Uterine smooth muscle cell (primary cell): ENCODE measurements around the gene RNF181. TPM values are rescaled to one million over a fixed set of nuclear protein-coding genes. Genes with fewer than 3 reads are reported as not detected.

Source experiments
- total RNA-seq: library from RNA; depleted of rRNA; stranded (reverse); fragments of >200 nt; gene quantifications from 2 replicates; pipeline ENCODE4 v1.2.3, GENCODE V29; 2014

The RNF181 gene
- 255 and 257 TPM in 2 replicates for total RNA-seq

GRCh38 chr2:85595301-85596025 lies at the start of gene RNF181:
RNF181 (plus strand) TSS chr2:85595745; CDS start chr2:85595764, 19 bp downstream.

GRCh38 chr2:85561280-85562212 lies 34.0 kb upstream of the RNF181 start, which contains the start of gene GGCX:
GGCX (minus strand) TSS chr2:85561493; CDS start chr2:85561428, 65 bp downstream.

GRCh38 chr2:85577386-85578242 lies 17.9 kb upstream of the RNF181 start, which contains the start of gene VAMP8:
VAMP8 (plus strand) TSS chr2:85577586; CDS start chr2:85577647, 61 bp downstream.

GRCh38 chr2:85584354-85584856 lies 11.1 kb upstream of the RNF181 start, which contains the start of gene VAMP5:
VAMP5 (plus strand) TSS chr2:85584431; CDS start chr2:85584491, 60 bp downstream.

GRCh38 chr2:85602476-85603234 lies 7.1 kb downstream of the RNF181 start, which contains the start of gene TMEM150A:
TMEM150A (minus strand) TSS chr2:85602698; CDS start chr2:85601948, 750 bp downstream.

GRCh38 chr2:85611705-85612587 lies 16.4 kb downstream of the RNF181 start, which contains the start of gene C2orf68:
C2orf68 (minus strand) TSS chr2:85612066; CDS start chr2:85611984, 82 bp downstream.

Other genes with a start within 250 kb of the RNF181 start
- gene RETSAT, start 241.2 kb upstream of the RNF181 start, total RNA-seq = 49.6 and 72.9 TPM in 2 replicates
- 14.4 and 20.6 TPM in 2 replicates for gene ELMOD3, start 241.0 kb upstream of the RNF181 start, total RNA-seq
- gene CAPG, start 185.4 kb upstream of the RNF181 start, total RNA-seq = 156 and 193 TPM in 2 replicates
- gene SH2D6, start 177.0 kb upstream of the RNF181 start, total RNA-seq = 0.89 and 1.4 TPM in 2 replicates
- 163 and 201 TPM in 2 replicates for gene MAT2A, start 56.6 kb upstream of the RNF181 start, total RNA-seq
- 56.0 and 56.3 TPM in 2 replicates for gene GGCX, start 34.3 kb upstream of the RNF181 start, total RNA-seq
- gene VAMP8, start 18.2 kb upstream of the RNF181 start, total RNA-seq = 0.12 and 0.33 TPM in 2 replicates
- 26.0 and 27.1 TPM in 2 replicates for gene VAMP5, start 11.3 kb upstream of the RNF181 start, total RNA-seq
- 3.1 and 8.1 TPM in 2 replicates for gene TMEM150A, start 7.0 kb downstream of the RNF181 start, total RNA-seq
- gene C2orf68, start 16.3 kb downstream of the RNF181 start, total RNA-seq = 14.1 and 16.2 TPM in 2 replicates
- 38.4 and 44.7 TPM in 2 replicates for gene USP39, start 20.4 kb downstream of the RNF181 start, total RNA-seq
- under 0.01 TPM in 1 of 2 replicates, not detected in the other for gene SFTPB, start 72.5 kb downstream of the RNF181 start, total RNA-seq
- under 0.01 TPM in 1 of 2 replicates, not detected in the other for gene GNLY, start 98.6 kb downstream of the RNF181 start, total RNA-seq
- 4.5 and 5.1 TPM in 2 replicates for gene ATOH8, start 158.2 kb downstream of the RNF181 start, total RNA-seq